Ectodermal cell (in vitro differentiated cells): ENCODE measurements around the gene TXNL1.
"Not testable (repeated sequence)": the region's sequence is repeated elsewhere in the genome, so short reads cannot be mapped to it uniquely, and the experiment has no call there.

Experiments
- H3K27ac ChIP-seq: 2 replicates; pipeline ENCODE4 v1.7.0; 2013; ENCODE audit warnings: mild to moderate bottlenecking, low read depth, low read length; ENCODE audit not compliant: insufficient read depth, poor library complexity, severe bottlenecking
- H3K27me3 ChIP-seq: 2 replicates; pipeline ENCODE4 v1.7.0; 2013; ENCODE audit warnings: mild to moderate bottlenecking, low read length; ENCODE audit not compliant: insufficient read depth, control insufficient read depth, poor library complexity, severe bottlenecking
- H3K36me3 ChIP-seq: one replicate; pipeline ENCODE4 v1.7.0; 2013; ENCODE audit warnings: low read length; ENCODE audit not compliant: control insufficient read depth, insufficient read depth
- H3K4me1 ChIP-seq: one replicate; pipeline ENCODE4 v1.7.0; 2013; ENCODE audit warnings: low read length; ENCODE audit not compliant: control insufficient read depth, insufficient read depth
- H3K4me3 ChIP-seq: 2 replicates; pipeline ENCODE4 v1.7.0; 2013; ENCODE audit warnings: low read depth, low read length, control low read depth; ENCODE audit not compliant: insufficient read depth
- H3K9me3 ChIP-seq: 2 replicates; pipeline ENCODE4 v1.7.0; 2013; ENCODE audit warnings: mild to moderate bottlenecking, low read length, moderate library complexity; ENCODE audit not compliant: control insufficient read depth
- WGBS, 2 experiments: methylation state at CpG; one replicate each; pipeline ENCODE4 v1.1.7; 2013; ENCODE audit warnings: missing lambda C conversion rate in 2 of 2; 5-methylcytosine and 5-hydroxymethylcytosine counted together

The TXNL1 gene

DNA sequence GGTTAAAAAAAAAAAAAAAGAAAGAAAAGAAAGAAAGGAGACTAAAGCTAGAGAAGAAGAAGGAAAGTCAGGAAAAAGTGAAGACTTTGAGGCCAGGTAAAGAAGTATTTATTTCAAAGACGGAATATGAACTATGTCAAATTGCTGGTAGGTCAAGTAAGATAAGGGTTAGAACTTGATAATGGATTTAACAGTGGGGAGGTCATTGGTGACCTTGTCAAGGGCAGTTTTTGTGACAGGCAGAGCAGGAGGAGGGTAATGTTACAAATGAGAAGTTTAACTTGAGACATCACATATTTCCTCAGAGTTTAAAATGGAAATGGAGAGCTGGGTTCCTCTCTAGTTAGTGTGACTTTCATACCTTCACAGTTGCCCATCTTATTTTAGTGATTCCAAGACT lies 22.3 kb upstream of the TXNL1 start:
- Histone ChIP-seq H3K4me3 (no peak overlapping the region), H3K9me3 (no peaks in the 10 kb centered on the region), H3K27ac (no peak overlapping the region), H3K27me3 (no peaks in the 10 kb centered on the region), H3K4me1 (no peaks in the 10 kb centered on the region), H3K36me3 (no peaks in the 10 kb centered on the region)
- WGBS, 2 experiments = 94 to 98% methylated on average over 1 of the region's 1 CpG

DNA sequence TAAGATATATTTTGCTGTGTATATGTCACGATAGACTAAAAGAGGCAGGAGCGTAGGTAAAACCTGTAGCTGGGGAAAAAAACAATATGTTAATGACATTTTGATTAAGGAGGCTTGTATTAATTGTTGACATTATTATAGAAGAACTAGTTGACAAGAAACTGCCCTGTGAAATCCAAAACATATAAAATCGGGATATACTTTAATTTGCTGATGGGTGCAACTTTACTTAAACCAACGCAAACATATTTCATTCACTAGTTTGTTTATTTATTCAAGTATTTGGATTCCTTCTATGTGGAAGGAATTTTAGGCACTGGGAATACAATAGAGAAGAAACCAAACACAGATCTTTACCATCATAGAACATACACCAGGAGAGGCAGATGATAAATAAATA lies 20.7 kb upstream of the TXNL1 start:
- no peak overlapping the region for H3K27ac ChIP-seq
- H3K9me3 ChIP-seq = no peaks in the 10 kb centered on the region
- H3K27me3 ChIP-seq = no peaks in the 10 kb centered on the region
- WGBS, 2 experiments = 91 to 98% methylated on average over 3 of the region's 4 CpGs
- no peak overlapping the region for H3K4me3 ChIP-seq
- no peaks in the 10 kb centered on the region for H3K4me1 ChIP-seq
- no peaks in the 10 kb centered on the region for H3K36me3 ChIP-seq

DNA sequence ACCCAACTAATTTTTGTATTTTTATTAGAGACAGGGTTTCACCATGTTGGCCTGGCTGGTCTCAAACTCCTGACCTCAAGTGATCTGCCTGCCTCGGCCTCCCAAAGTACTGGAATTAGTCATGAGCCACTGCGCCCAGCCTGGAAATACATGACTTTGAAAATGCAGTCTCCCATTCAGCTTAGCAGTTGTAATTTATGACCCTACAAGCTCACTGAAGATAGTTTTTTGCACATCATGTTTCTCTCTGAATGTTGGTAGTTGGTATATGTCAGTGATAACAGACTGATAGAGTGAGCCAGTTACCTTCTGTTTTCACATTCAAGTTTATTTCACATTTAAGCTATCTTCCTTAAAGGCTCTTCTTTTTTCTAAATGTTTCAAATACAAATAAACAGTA lies 19.9 kb upstream of the TXNL1 start:
- no peak overlapping the region for H3K4me3 ChIP-seq
- H3K27ac ChIP-seq = no peak overlapping the region
- no peaks in the 10 kb centered on the region for H3K27me3 ChIP-seq
- no peaks in the 10 kb centered on the region for H3K36me3 ChIP-seq
- H3K9me3 ChIP-seq = no peaks in the 10 kb centered on the region
- WGBS, 2 experiments = 85 to 86% methylated on average over 2 of the region's 2 CpGs
- H3K4me1 ChIP-seq = no peaks in the 10 kb centered on the region

DNA sequence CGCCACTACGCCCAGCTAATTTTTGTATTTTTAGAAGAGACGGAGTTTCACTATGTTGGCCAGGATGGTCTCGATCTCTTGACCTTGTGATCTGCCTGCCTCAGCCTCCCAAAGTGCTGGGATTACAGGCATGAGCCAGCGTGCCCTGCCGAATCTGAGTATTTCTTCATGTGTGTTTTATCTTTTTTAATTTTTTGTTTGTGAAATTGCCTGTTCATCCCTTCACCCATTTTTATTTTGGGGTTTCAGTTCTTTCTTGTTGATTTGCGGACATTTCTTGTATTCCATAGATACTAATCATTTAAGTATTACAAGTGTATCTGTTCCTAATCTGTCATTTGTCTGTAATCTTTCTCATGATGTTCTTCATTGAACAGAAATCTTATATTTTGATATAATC lies 15.9 kb upstream of the TXNL1 start:
- not testable (repeated sequence) for H3K9me3 ChIP-seq, H3K27me3 ChIP-seq, H3K36me3 ChIP-seq, H3K4me1 ChIP-seq, H3K4me3 ChIP-seq, H3K27ac ChIP-seq
- 84 to 95% methylated on average over 6 of the region's 7 CpGs for WGBS, 2 experiments

DNA sequence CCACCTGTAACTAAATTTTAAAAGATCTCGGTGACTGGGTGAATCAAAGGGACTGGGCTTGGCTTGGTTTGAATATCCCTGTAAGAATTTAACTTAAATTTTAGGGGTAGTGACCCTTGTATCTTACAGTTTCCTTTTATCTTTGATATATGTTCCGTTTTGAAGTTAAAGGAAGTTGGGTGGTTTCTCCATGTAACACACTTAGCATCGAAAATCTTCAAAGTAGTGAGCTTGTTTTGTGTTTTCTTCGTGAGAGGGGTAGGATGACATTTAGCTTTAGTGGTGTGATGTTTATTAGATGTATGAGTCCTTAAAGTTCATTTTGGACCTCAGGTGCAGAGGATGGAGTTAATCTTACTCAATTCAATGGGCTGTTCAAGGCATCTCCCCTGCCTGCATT lies 14.4 kb upstream of the TXNL1 start:
- Histone ChIP-seq H3K4me3 (no peak overlapping the region), H3K4me1 (no peaks in the 10 kb centered on the region), H3K9me3 (no peaks in the 10 kb centered on the region), H3K27me3 (no peaks in the 10 kb centered on the region), H3K36me3 (no peaks in the 10 kb centered on the region), H3K27ac (no peak overlapping the region)
- 88 to 97% methylated on average over 4 of the region's 4 CpGs for WGBS, 2 experiments

DNA sequence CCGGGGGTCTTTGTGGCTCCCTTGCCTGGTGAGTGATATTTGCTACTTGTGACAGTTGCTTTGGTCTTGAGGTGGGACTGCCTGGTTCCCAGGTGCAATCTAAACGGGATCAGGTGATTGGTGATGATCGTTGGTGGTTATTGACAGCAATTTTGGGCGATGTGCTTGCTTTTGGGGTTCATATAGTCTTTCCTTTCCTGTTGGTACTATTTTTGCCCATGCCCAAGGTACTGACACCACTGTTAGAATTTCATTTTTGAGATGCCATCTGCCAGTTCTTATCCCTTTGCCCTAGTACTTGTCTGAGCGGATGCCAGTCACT lies 13.3 kb upstream of the TXNL1 start:
- Histone ChIP-seq H3K4me1 (no peaks in the 10 kb centered on the region), H3K9me3 (no peaks in the 10 kb centered on the region), H3K36me3 (no peaks in the 10 kb centered on the region), H3K27ac (peak overlapping the region; percentile 85), H3K27me3 (no peaks in the 10 kb centered on the region), H3K4me3 (peak overlapping the region; percentile 96)
- WGBS, 2 experiments = 18 to 19% methylated on average over 5 of the region's 5 CpGs

DNA sequence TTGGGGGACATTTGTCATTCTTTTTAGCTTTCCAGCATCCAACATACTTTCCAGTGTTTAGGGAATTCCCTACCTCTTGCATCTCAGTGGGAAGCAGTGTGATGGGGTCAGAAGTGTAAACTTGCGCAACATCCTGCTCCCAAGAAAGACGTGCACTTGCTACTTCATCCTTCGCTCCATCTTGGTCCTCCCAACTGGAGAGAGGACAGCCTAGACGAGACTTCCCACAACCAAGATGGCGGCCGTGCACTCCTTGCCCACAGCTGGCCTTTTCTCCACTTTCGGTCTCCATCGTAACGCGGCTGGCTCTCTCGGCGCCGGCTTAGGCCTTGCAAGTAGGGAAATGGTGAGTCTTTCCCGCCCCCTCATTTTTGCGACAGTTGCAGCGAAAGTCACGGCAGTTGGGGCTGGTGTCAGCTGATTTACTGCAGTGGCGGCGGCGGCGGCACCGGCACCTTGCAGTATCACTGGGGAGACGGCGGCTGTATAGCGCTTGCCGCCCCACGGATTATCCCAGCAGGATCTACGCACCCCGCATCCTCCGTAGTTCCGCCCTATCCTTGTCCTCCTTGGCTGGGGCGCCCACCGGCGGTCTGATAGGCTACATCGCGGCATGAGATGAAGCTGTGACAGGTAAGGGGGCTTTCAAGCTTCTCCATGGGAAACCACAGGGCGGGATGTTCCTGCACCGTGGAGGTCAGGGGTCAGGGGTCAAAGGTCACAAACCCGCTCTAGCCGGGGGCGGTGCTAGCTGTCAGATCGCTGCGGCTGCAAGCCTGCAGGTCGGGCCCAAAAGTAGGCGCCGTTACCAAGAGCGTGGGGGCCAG lies 12.8 kb upstream of the TXNL1 start, which contains the start of gene WDR7:
WDR7 (plus strand) TSS at position 416 of the 827 bp plus-strand sequence. CDS start 21,157 bp downstream, outside the sequence.
- Histone ChIP-seq H3K4me3 (peak within 1 kb of the TSS; percentile 96), H3K9me3 (no peaks in the 10 kb centered on the region), H3K27me3 (no peaks in the 10 kb centered on the region), H3K27ac (peak within 1 kb of the TSS; percentile 85), H3K36me3 (no peaks in the 10 kb centered on the region), H3K4me1 (no peaks in the 10 kb centered on the region)
- 1% methylated on average over 47 of the region's 47 CpGs for WGBS, 2 experiments

DNA sequence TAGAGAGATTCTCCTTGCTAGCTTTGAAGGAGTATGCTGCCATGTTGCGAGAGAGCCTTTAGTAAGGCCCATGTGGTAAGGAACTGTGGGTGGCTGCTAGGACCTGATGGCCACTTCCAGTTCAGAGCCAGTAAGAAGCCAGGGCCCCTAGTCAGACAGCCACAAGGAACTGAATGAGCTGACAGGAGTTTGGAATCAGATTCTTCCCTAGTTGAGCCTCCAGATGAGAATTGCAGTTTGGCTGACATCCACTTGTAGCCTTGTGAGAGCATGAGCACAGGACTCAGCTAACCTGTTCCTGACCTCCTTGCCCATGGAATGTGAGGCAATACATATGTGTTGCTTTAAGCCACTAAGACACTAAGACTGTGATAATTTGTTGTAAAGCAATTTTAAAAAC lies 11.6 kb upstream of the TXNL1 start:
- H3K27me3 ChIP-seq = no peaks in the 10 kb centered on the region
- H3K27ac ChIP-seq = no peak overlapping the region
- H3K4me1 ChIP-seq = no peaks in the 10 kb centered on the region
- no peak overlapping the region for H3K4me3 ChIP-seq
- WGBS, 2 experiments = 95 to 96% methylated on average over 1 of the region's 1 CpG
- no peaks in the 10 kb centered on the region for H3K36me3 ChIP-seq
- H3K9me3 ChIP-seq = no peaks in the 10 kb centered on the region

DNA sequence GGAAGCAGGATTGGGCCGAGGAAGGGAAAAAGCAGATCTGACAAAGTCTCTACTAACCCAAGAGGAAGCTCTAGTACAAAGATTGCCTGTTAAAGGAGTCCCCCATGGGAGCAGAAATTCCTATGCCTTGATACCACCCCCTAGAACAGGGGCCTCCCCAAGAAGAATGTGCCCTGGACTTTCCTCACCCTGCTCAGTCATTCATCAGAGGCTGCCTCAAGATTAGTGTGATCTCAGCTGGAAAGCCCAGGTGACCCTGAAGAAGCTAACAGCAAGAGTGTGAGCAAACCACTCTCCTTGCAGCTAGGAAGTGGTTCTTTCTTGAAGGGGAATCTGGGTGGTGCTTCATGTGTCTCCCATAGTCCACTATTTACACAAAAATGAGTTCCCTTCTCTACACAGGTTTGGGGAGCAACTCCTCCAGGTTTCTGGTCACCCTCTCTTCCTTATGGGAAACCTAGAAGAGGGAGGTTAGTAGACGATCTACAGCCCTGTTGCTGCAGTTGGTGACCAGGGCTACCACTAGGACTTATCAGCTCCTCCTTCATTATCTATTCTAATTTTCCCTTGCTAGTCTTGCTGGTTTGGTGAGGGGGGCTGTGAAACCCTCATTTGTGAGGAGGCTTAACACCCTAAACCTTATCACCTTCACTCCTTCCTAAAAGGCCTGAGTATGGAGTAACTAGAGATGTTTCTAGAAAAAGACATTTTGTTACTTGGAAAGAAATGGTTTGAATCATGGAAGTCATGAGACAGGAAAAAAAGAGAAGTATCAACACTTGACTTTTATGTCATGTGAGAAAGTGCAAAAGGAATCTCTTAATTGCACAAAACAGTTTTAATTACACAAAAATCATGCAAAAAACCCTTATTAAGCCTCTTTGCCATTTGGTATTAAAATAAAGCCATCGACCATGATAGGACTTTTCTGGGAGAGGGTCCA lies 9.8 kb upstream of the TXNL1 start:
- H3K27me3 ChIP-seq = no peaks in the 10 kb centered on the region
- H3K4me1 ChIP-seq = no peaks in the 10 kb centered on the region
- H3K9me3 ChIP-seq = no peaks in the 10 kb centered on the region
- WGBS, 2 experiments = 73 to 86% methylated on average over 2 to 3 of the region's 3 CpGs
- H3K4me3 ChIP-seq = no peak overlapping the region
- H3K36me3 ChIP-seq = no peaks in the 10 kb centered on the region
- no peak overlapping the region for H3K27ac ChIP-seq

DNA sequence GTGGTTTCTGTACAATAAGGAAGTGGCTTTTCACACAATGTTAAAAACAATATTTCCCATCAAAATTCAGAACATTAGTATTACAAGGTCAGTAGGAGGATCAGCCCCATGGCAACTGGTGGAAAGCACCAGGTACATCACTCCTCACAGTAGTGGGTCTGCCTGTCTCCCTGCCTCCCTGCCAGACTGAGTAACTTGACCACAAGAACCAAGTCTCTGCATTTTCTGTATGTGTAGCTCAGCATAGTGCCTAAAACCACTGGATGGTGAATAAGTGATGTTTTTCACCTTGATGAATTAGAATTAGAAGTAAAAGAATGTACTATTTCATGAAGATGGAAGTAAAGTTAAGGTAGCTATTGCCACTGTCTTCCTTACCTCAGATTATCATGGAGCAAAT lies 8.7 kb upstream of the TXNL1 start:
- H3K4me1 ChIP-seq = no peaks in the 10 kb centered on the region
- H3K4me3 ChIP-seq = no peak overlapping the region
- no peak overlapping the region for H3K27ac ChIP-seq
- no peaks in the 10 kb centered on the region for H3K27me3 ChIP-seq
- no peaks in the 10 kb centered on the region for H3K36me3 ChIP-seq
- H3K9me3 ChIP-seq = no peaks in the 10 kb centered on the region
